ENCODE data around the gene RPL31. TPM values are rescaled to one million over a fixed set of nuclear protein-coding genes. Genes with fewer than 3 reads are reported as not detected.

Gene RPL31
- total RNA-seq, 1 donor from 2014 or later: 1,065 TPM

DNA sequence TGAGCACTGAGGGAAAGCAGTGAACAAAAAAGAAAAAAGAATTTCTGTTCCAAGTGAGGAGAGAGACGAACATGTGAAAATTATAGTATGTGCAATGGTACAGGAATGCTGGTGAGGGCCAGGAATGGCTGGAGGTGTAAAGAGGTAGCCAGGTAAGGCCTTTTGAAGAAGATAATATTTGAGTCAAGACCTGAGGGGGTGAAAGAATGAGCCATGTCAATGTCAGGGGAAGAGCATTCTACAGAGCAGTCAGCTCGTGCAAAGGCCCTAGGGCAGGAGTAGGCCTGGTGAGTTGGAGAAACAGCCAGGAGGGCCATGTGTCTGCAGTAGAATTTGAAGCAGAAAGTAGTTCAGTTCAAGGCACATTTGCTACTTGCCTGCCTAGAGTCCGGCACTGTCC, 12.4 kb upstream of the RPL31 start:
- Histone ChIP-seq H3K36me3 (peaks cover 14% of the 10 kb centered on the region), H3K27me3 (ENCODE audit: low read depth) (no peaks in the 10 kb centered on the region)

DNA sequence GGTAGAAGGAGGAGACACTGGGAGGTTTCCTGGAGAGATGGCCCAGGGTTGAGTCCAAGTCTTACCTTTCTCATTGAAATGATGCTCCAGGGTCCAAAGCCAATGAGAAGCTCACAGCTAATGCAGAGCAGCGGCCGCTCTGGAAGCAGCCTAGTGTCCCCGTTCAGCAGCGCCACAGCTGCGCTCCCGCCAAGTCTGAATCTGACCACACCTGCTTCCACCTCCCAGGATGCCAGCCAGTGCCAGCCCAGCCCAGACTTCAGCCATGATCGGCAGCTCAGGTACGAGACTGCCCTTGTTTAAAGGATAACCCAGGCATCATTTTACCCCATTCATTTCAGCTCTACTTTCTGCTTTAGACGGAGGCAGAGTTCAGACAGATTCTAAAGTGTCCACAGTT, 11.9 kb upstream of the RPL31 start:
- DNase-seq (no peak), ATAC-seq (no peak)
- Histone ChIP-seq H3K36me3 (peaks cover 14% of the 10 kb centered on the region), H3K27ac (no peak overlapping the region), H3K9me3 (no peaks in the 10 kb centered on the region), H3K4me3 (no peak overlapping the region), H3K4me1 (no peaks in the 10 kb centered on the region), H3K27me3 (ENCODE audit: low read depth) (no peaks in the 10 kb centered on the region)
- intact Hi-C loops (cut with DNase I): no loop called here
- no peak for TF ChIP-seq CTCF (IDR thresholded peaks at IDR 0.05)

More for the DNA sequence above, 12.4 kb upstream of the RPL31 start:
- intact Hi-C loops (cut with DNase I): loop anchor here (5.0 to 10.0 kb wide), 2 partner anchors 265 to 382 kb away; no protein-coding TSS in a partner anchor
- no peaks in the 10 kb centered on the region for H3K9me3 ChIP-seq
- no peaks in the 10 kb centered on the region for H3K4me1 ChIP-seq
- no peak overlapping the region for H3K4me3 ChIP-seq
- H3K27ac ChIP-seq: no peak overlapping the region
- DNase-seq (no peak), ATAC-seq (no peak)
- no peak for TF ChIP-seq CTCF (IDR thresholded peaks at IDR 0.05)

- DNase-seq (no peak), ATAC-seq (no peak)
- H3K36me3 ChIP-seq: peaks cover 19% of the 10 kb centered on the region
- intact Hi-C loops (cut with DNase I): no loop called here
- no peaks in the 10 kb centered on the region for H3K4me1 ChIP-seq
- TF ChIP-seq CTCF (IDR thresholded peaks at IDR 0.05): no peak
- H3K4me3 ChIP-seq: no peak overlapping the region
- no peaks in the 10 kb centered on the region for H3K27me3 ChIP-seq (ENCODE audit: low read depth)
- H3K9me3 ChIP-seq: no peaks in the 10 kb centered on the region
- H3K27ac ChIP-seq: no peak overlapping the region
These were observed 11.3 kb upstream of the RPL31 start for GRCh38 chr2:100990650-100991403.

DNA sequence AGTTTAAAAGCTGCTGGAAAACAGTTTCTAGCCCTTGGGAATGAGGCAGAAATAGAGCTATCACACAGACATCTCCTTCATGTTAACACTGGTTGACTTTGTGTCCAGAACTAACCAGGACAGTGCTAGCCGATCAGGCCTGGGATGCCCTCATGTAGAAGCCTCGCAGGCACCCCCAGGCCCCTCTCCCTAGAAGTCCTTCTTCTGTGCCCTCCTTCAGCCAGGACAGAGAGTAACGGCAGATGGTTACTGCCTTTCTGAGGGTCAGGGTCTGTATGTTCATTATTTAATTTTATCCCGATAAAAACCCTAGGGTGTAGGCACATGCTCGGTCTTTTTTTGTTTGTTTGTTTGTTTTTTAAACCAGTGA, 10.7 kb upstream of the RPL31 start:
- no peaks in the 10 kb centered on the region for H3K4me1 ChIP-seq
- H3K4me3 ChIP-seq: no peak overlapping the region
- no peaks in the 10 kb centered on the region for H3K9me3 ChIP-seq
- DNase-seq (no peak), ATAC-seq (no peak)
- H3K27ac ChIP-seq: no peak overlapping the region
- intact Hi-C loops (cut with DNase I): no loop called here
- H3K27me3 ChIP-seq (ENCODE audit: low read depth): no peaks in the 10 kb centered on the region
- TF ChIP-seq CTCF (IDR thresholded peaks at IDR 0.05): no peak
- H3K36me3 ChIP-seq: peaks cover 20% of the 10 kb centered on the region

- no peaks in the 10 kb centered on the region for H3K4me1 ChIP-seq
- intact Hi-C loops (cut with DNase I): no loop called here
- no peak overlapping the region for H3K27ac ChIP-seq
- H3K4me3 ChIP-seq: no peak overlapping the region
- no peaks in the 10 kb centered on the region for H3K27me3 ChIP-seq (ENCODE audit: low read depth)
- no peaks in the 10 kb centered on the region for H3K9me3 ChIP-seq
- peaks cover 20% of the 10 kb centered on the region for H3K36me3 ChIP-seq
- no peak for ATAC-seq
- no peak for TF ChIP-seq CTCF (IDR thresholded peaks at IDR 0.05)
- no peak for DNase-seq
These were observed 9.8 kb upstream of the RPL31 start for GRCh38 chr2:100992262-100992661.

All from lower lobe of right lung (tissue), 2 donors.